Adrenal gland (tissue), 5 donors: ENCODE measurements around the gene NCAPG2.

Experiments used
- CTCF ChIP-seq, 6 experiments: fragments of 450-650 bp in 4 of 6; fragments of 200-600 bp in 2 of 6; sonication (generic) in 1 of 6; IDR thresholded peaks; 1 replicate in 5 of 6; 2 replicates in 1 of 6; pipeline versions ENCODE4 v1.5.1 to v1.8.0; 2016 to 2021; ENCODE audit warnings: antibody characterized with exemption in 6 of 6, mild to moderate bottlenecking in 2 of 6, moderate library complexity in 1 of 6
- POLR2A ChIP-seq, 2 donors: fragments of 450-650 bp; IDR thresholded peaks; one replicate each; pipeline ENCODE4 v1.6.1; 2017; ENCODE audit warnings: antibody characterized with exemption in 2 of 2, mild to moderate bottlenecking in 2 of 2, moderate library complexity in 1 of 2
- donor health status: DM: no; HTN: no; CAD: no.

- TF ChIP-seq CTCF (IDR thresholded peaks at IDR 0.05) (no peak), POLR2A (IDR thresholded peaks at IDR 0.05) (no peak)
Measured at GRCh38 chr7:158612546-158612945, 92.1 kb downstream of the NCAPG2 start.
